HG03060 (cell line): Measurements from ENCODE around the gene OR7A17.

Experiments
- ATAC-seq: cut with Tn5 transposase; IDR thresholded peaks from one replicate; pipeline ENCODE4 v1.9.1; 2021; ENCODE audit warnings: low read depth, moderate number of reproducible peaks; ENCODE audit not compliant: unreplicated experiment

OR7A17 gene

DNA sequence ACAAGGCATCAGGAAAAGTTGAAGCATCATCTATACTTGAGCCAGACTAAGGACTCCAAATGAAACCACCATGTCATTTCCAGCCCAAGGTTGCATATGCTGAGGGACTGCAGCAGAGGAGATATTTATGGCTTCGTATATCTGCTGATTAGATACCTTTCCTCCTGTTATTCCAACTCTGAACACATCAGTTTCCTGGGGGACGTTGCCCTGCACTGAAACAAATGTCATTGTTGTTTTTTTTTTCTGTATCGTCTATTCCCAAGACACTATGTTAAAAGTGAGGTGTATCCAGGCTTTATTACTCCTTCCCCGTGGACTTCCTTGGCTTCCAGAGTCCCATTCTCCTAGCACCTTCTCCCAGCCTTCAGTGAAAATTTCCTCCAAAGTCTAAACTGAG lies at the start of gene OR7A17:
OR7A17 (minus strand) TSS at position 101 of the 400 bp plus-strand sequence. CDS start 4,777 bp downstream, outside the sequence.
- no peak for ATAC-seq

DNA sequence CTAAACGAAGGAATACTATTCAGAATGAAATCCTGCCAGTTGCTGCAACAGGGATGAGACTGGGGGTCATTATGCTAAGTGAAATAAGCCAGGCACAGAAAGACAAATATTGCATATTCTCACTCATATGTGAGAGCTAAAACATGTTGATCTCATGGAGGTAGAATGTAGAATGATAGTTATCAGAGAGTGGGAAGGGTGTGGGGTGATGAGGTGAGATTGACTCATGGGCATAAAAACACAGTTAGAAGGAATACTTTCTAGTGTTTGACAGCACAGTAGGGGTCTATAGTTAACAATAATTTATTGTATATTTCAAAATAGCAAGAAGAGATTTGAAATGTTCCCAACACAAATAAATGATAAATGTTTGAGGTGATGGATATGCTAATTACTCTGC lies 47.6 kb upstream of the OR7A17 start:
- no peak for ATAC-seq

DNA sequence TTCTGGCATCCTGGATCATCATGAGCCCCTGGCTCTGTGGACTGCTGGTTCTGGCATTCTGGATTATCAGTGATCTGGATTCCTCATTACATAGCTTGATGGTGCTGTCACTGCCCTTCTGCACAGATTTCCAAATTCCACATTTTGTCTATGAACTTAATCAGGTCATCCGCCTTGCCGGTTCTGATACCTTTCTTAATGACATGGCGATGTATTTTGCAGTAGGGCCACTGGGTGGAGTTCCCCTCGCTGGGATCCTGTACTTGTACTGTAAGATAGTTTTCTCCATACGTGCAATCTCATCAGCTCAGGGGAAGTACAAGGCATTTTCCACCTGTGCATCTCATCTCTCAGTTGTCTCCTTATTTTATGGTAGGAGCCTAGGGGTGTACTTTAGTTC lies 30.9 kb upstream of the OR7A17 start:
- ATAC-seq, result no peak

DNA sequence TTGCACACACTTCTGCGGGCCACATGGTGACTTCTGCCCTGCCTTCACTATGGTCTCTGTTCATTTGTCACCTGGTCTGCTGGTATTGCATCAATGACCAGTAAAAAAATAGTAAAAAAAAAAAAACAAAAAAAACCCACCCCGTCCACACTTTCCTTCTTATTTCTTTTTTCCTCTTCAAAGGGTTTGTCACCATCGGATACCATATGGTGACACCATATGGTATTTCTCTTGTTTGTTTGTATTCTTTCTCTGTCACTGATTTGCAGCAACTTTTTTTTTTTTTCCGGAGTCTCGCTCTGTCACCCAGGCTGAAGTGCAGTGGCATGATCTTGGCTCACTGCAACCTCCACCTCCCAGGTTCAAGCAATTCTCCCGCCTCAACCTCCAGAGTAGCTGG lies 29.2 kb upstream of the OR7A17 start:
- no peak for ATAC-seq

DNA sequence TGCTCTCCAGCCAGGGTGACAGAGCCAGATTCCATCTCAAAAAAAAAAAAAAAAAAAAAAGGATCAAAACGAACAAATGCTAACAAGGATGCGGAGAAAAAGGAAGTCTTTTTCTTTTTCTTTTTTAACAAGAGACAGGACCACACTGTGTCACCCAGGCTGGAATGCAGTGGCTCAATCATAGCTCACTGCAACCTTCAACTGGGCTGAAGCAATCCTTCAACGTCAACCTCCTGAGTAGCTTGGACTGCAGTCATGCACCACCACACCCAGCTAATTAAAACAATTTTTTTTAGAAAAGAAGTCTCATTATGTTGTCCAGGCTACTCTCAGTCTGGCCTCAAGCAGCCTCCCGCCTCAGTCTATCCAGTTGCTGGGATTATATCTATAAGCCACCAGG lies 20.8 kb upstream of the OR7A17 start:
- no peak for ATAC-seq

DNA sequence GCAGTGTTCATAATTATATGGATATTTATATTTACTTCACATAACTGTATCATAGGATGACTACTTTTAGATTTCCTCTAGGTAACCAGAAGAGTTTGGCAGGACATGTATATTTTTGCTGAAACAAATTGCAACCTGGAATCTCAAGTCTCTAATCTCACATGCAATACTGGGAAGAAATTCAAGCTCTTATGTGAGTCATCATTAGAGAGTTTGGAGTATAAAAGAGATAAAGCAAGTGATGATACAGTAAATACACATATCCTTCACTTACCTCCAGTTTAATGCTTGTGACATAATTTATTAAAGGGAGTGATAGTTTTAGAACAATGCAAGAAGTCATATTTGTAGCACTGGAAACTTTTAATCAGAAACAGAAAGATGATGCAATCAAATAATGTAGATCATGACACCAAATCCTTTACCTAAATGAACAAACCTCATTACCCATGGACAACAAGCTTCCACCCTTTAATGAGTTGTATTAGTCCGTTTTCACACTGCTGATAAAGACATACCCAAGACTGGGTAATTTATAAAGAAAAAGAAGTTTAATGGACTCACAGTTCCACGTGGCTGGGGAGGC lies 15.8 kb upstream of the OR7A17 start:
- no peak for ATAC-seq

DNA sequence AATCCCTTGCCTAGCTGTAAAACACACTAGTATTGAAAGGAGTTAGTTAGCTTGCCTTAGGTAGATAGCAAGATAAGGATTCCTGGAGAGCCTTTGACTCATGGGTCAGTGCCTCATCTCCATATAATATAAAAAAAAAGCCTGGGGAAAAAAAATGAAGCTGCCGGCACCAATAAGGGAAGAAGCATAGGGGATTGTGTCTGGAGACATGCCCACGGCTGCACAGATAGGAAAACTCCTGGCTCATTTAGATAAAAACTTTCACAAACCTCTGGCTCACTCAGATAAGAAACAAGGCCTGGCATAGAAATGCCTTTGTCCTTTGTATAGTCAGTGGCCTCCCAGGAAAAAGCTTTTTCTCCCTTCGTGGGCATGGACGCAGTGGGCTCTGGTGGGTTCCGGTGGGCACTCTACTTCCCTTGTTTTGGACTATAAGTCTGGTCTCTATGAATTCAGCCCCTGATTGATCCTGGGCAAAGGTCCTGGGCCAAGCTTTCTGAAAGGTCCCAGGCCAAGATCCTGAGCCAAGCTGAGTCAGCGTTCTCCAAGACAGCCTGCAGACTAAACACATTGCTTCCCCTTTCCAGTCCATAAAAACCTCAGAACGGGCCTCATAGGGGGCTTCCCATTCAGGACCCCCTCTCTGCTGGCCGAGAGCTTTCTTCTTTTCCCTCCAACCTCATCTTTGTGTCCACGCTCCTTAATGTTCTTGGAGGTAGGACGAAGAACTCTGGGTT lies 4.9 kb upstream of the OR7A17 start:
- no peak for ATAC-seq

DNA sequence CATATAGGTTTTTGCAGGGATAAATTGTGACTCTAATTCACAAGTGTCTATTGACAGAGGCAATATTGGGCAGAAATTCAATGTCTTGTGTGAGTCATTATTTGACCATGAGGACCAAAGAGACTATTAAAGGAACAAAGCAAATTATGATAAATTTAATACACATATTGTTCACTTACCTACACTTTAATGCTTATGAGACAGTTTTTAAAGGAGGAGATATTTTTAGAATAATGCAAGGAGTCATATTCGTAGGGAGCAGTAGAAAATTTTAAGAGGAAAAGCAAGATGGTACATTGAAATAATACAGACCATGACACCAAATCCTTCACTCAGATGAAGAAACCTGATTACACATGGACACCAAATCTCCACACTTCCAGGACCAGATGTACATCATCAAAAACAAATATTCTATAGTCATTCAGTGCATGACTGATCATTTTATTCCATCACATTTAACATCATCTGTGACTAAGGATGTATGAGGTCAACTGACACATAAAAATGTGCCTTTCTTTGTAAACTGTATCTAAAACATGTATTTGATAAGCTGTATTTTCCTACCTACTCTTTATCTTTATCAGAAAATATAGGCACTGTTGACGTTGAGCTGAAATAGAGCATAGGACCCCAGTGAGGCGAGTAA lies 4.2 kb upstream of the OR7A17 start:
- ATAC-seq, result no peak

DNA sequence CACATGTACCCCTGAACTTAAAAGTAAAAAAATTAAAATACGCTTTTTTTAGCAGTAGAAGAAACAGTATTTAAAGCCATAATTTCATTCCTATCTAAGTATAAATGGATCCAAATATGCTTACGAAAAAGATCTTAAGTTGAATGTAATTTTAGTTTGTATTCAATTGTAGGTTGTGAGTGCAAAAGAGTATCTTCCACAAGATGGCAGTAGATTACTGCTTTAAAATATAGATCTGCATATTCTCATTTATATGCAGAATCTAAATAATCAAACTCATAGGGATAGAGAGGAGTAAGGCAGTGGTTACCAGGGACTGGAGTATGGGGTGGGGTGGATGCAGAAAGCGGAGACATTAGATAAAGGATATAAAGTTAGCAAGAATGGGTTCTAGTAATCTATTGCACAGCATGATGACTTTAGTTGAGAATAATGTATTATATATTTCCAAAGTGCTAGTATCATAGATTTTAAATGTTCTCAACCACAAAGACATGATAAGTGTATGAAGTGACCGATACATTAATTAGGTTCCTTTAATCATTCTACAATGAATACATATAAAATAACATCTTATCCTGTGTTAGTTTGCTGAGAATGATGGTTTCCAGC lies 14.2 kb downstream of the OR7A17 start:
- no peak for ATAC-seq

DNA sequence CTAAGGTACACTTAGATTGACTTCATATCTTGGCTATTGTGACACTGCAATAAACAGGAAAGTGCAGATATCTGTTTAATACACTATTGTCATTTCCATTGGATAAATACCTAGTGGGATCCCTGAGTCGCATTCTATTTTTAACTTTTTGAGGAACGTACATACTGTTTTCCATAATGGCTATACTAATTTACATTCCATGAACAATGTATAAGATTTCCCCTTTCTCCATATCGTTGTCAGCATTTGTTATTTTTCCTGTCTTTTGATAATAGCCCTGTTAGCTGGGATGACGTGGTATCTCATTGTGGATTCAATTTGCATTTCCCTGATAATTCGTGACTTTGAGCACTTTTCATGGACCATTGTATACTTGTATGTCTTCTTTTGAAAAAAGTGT lies 17.4 kb downstream of the OR7A17 start:
- ATAC-seq, result no peak

DNA sequence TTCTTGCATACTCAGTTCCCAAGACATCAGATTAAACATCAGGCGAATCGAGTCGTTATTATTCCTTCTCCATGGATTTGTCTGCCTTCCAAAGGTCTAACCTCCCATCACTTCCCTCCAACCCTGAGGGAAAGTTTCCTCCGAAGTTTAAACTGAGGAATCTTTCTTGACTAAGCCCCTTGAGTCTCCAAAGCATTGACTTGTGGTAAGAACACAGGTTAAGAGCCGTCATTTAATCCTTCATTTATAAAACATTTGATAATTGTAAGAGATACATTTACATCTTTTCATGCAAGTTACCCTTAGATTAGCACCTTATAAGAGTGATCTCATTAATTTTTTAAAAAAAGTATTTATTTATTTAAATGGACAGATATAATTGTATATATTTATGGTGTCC lies 37.1 kb downstream of the OR7A17 start, which contains the start of gene OR7A10:
OR7A10 (minus strand) TSS at position 101 of the 400 bp plus-strand sequence. CDS start 7,045 bp downstream, outside the sequence.
- no peak for ATAC-seq

DNA sequence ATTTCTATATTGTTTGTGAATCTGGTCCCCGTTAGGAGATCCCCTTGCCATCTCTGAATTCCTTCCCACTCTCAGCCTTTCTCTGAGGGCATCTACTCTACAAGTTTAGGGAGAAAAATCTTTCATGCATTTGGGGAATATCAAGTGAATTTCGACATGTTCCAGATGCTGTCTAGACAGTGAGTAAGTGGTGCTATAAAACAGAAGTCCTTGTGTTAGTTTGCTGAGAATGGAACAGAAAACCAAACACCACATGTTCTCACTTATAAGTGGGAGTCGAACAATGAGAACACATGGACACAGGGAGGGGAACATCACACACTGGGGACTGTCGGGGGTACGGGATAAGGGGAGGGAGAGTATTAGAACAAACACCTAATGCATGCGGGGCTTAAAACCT lies 42.4 kb downstream of the OR7A17 start:
- no peak for ATAC-seq

DNA sequence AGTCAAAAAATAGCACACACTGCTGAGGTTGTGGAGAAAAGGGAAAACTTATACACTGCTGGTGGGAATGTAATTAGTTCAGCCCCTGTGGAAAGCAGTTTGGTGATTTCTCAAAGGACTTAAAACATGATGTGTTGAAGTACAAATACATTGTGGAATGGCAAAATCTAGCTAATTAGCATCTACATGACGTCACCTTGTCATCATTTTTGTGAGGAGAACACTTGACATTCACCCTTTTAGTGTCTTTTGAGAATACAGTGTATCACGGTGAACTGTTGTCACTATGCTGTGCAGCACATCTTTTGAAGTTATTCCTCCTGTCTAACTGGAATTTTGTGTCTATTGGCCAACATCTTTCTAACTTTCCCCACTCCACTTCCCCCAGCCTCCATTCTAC lies 42.8 kb downstream of the OR7A17 start:
- ATAC-seq, result no peak

DNA sequence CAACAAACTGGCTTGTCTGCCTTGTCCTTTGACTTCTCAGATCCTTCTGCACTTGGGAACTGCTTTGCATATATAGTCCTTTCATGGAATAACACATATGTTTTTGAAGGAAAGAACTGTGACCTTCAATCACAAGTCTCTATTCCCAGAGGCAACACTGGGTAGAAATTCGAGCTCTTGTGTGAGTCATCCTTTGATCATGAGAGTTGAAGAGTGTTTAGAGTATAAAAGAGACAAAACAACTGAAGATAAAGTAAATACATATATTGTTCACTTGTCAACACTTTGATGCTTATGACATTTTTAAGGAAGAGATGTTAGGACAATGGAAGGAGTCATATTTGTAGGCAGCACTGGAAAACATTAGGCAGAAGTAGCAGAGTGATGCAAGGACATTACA lies 45.7 kb downstream of the OR7A17 start:
- no peak for ATAC-seq

DNA sequence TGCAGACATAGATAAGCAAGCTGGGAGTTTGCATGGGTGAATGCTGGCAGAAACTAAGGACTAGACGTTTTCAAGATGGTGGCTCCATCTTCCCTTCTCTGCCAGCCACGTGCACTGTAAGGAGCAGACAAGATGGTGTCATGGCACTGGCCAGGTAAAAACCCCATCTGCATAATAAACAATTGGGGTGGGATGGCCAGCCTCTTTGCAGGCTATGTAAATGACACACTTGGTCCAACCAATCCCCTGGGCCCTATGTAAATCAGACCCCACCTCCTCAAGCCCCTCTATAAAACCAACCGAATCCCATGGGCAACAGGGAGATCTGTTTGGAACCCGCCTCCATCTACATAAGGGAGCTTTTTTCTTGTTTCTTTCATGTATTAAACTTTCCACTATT lies 48.5 kb downstream of the OR7A17 start:
- no peak for ATAC-seq

DNA sequence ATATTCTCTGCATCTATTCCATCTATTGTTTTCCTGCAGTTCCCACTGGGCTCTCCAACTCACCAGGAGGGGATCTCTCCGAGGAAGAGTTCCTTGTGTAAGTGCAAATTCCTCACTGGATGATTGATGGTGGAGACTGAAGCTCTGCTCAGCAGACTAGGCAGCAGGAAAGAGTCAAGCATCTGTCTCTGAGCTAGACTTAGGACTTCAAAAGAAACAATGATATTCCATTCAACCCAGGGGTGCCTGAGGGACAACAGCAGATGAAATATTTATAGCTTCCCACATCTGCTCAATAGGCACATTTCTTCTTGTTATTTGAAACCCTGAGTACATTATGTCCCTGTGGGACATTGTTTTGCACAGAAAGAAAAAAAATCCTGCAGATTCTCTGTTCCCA lies 50.9 kb downstream of the OR7A17 start, which contains the start of the genes OR7A5 and OR7C1:
OR7A5 (minus strand) TSS at position 175 of the 400 bp plus-strand sequence. CDS start 6,944 bp downstream, outside the sequence.
OR7C1 (minus strand) TSS at position 175 of the 400 bp plus-strand sequence. CDS start 35,049 bp downstream, outside the sequence.
- no peak for ATAC-seq

DNA sequence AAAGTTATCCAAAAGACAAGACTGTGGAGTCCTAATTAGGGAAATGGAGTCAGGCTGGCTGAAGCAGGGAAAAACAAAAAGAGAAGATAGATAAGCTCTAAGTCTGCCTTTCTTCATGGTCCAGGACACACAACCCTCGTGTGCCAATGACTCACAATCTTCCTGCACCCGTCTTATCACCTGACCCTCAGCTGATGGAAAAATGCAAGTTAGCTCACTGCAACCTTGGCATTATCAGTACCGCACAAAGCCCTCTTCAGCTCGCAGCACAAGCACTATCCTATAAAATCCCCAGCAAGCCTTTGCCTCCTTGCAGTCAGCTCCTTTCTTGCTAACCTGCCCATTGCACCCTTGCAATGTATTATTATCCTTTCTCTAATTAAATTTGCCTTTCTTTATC lies 55.2 kb downstream of the OR7A17 start:
- no peak for ATAC-seq
